ENCODE measurements around the gene IL10.

DNA sequence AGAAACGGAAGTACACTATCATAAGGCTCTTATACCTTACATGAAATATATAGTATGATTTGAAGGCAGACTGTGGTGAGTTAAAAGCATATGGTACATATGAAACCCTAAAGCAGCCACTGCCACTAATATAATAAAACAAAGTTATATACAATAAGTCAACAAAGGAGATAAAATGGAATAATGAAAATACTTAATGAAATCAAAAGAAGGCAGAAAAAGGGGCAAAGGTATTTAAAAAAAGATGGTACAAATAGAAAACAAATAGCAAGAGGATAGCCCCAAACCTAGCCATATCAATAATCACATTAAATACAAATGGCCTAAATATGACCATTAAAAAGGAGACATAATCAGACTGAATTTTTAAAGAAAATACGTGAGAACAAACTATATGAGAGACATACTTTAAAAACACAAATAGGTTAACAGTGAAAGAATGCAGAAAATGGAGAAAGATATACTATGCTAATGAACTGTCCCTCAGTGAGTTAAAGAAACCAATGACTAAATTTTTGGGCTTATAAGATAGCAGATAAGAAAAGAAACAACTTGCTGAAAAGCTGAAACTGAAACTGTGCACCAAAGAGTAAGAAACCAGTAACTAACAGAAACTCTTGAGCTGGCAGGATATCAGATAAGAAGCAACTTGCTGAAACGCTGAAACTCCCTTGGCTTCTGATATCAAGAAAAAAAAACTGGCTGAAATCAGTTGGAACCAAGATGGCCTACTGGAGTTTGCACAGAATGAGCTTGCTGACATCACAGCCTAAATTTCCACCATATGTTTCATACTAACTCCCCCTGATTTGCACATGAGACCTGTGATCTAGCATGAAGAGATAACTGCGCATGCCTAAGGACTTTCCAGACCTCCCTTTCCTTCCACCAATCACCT, 44.3 kb upstream of the IL10 start:
- no peak for TF ChIP-seq ZBTB49 (tag by site-specific recombination; IDR thresholded peaks at IDR 0.05; ENCODE audit: low read depth)
- TF ChIP-seq ZNF518A (tag by site-specific recombination; conservative IDR thresholded peaks at IDR 0.05; ENCODE audit: low read depth): no peak
